ENCODE results near the gene SPATA2. TPM values are rescaled to one million over a fixed set of nuclear protein-coding genes. Genes with fewer than 3 reads are reported as not detected.
"Not testable (repeated sequence)": the region's sequence is repeated elsewhere in the genome, so short reads cannot be mapped to it uniquely, and the experiment has no call there.

The SPATA2 gene
- polyA plus RNA-seq, 4 donors, result 10.4 to 11.6 (median 11.1) TPM

GRCh38 chr20:49863666-49864065, 51.7 kb downstream of the SPATA2 start:
- no peak for DNase-seq (ENCODE audit: low read depth in 4 of 4, low spot score in 3 of 4)

- no peak for DNase-seq (ENCODE audit: low read depth in 4 of 4, low spot score in 3 of 4)
Measured at GRCh38 chr20:49862607-49863200, 52.6 kb downstream of the SPATA2 start.

GRCh38 chr20:49861232-49861631, 54.1 kb downstream of the SPATA2 start:
- DNase-seq (ENCODE audit: low read depth in 4 of 4, low spot score in 3 of 4), result not testable (repeated sequence)

- DNase-seq (ENCODE audit: low read depth in 4 of 4, low spot score in 3 of 4), result no peak
Measured at GRCh38 chr20:49859807-49860206, 55.5 kb downstream of the SPATA2 start.

- DNase-seq (ENCODE audit: low read depth in 4 of 4, low spot score in 3 of 4), result no peak
Measured at GRCh38 chr20:49859011-49859410, 56.3 kb downstream of the SPATA2 start.

GRCh38 chr20:49858076-49858585, 57.2 kb downstream of the SPATA2 start:
- DNase-seq (ENCODE audit: low read depth in 4 of 4, low spot score in 3 of 4), result no peak

- DNase-seq (ENCODE audit: low read depth in 4 of 4, low spot score in 3 of 4), result no peak
Measured at GRCh38 chr20:49856904-49857303, 58.4 kb downstream of the SPATA2 start.

- no peak for DNase-seq (ENCODE audit: low read depth in 4 of 4, low spot score in 3 of 4)
Measured at GRCh38 chr20:49854190-49854875, 61.0 kb downstream of the SPATA2 start.

- peak; percentile 5 to 35 (median 19) for DNase-seq (ENCODE audit: low read depth in 4 of 4, low spot score in 3 of 4)
Measured at GRCh38 chr20:49853640-49854039, 61.7 kb downstream of the SPATA2 start.

Other genes starting within 250 kb of the SPATA2 start
- gene B4GALT5, start 201.7 kb downstream of the SPATA2 start, polyA plus RNA-seq (ENCODE audit: insufficient read length in 4 of 4), result 10 to 100 TPM; 45.2 to 54.6 (median 51.9) TPM
- gene SLC9A8, start 102.7 kb downstream of the SPATA2 start, polyA plus RNA-seq (ENCODE audit: insufficient read length in 4 of 4), result 1 to 10 TPM; 8.1 to 9.8 (median 8.7) TPM
- 10 to 100 TPM; 65.0 to 74.8 (median 71.4) TPM for gene RNF114, start 20.9 kb upstream of the SPATA2 start, polyA plus RNA-seq (ENCODE audit: insufficient read length in 4 of 4)
- 10 to 100 TPM in 3 of 4 donors, 1 to 10 TPM in 1; 10.0 to 14.3 (median 12.4) TPM for gene SNAI1, start 67.5 kb upstream of the SPATA2 start, polyA plus RNA-seq (ENCODE audit: insufficient read length in 4 of 4)
- 100 to 1,000 TPM; 141 to 169 (median 158) TPM for gene UBE2V1, start 197.6 kb upstream of the SPATA2 start, polyA plus RNA-seq (ENCODE audit: insufficient read length in 4 of 4)
- 10 to 100 TPM; 22.8 to 28.7 (median 26.5) TPM for gene PEDS1, start 238.2 kb upstream of the SPATA2 start, polyA plus RNA-seq (ENCODE audit: insufficient read length in 4 of 4)

Data from right renal pelvis (tissue), 4 donors.